ENCODE measurements around the gene MT1M.

The MT1M gene

DNA sequence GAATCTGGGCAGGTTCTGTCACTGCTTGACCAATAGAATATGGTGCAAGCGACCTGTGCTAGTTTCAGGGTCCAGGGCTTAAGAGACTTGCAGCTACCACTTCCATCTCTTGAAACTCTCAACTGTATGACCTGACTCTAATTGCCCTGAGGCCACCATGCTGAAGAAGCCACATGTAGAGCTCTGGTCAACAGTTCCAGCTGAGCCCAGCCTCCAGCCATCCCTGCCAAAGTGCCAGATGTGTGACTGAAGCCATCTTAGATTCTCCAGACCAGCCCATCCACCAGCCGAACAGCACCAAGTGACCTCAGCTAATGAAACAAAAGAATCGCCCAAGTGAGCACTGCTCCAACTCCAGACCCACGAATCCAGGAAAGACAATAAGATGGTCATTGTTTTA, 27.5 kb upstream of the MT1M start:
- no peak for TF ChIP-seq CTCF (conservative IDR thresholded peaks at IDR 0.05; ENCODE audit: low read depth)
- ChIA-PET POLR2A (ENCODE audit: low non-redundant PET) (no interaction called here), CTCF (interaction anchor here (0.8 to 1.8 kb wide), 2 partner anchors 97 kb away, joined by 3 to 5 read pairs; no protein-coding TSS in a partner anchor)
- DNase-seq (ENCODE audit: low spot score): no peak
- peak overlapping the region; percentile 100 for H3K27ac ChIP-seq

DNA sequence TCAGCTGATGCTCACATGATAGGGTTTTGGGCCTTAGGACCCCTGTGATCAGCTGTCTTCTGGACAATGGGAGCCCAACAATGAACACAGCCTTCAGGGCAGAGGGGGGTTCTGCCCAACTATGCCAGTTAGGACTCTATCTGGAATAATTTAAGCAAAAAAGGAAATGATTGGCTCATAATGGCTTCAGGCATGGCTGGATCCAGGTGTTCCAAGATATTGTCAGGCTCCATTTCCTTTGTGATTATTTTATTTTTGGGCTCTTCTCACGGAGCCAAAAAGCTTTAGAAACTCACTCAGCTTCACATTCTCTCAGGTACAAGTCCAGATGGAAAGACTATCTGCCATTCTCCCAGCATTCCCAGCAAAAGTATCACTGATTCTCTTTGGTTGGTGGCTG, 27.0 kb upstream of the MT1M start:
- no peak for TF ChIP-seq CTCF (conservative IDR thresholded peaks at IDR 0.05; ENCODE audit: low read depth)
- CTCF ChIA-PET: interaction anchor here (0.5 to 2.3 kb wide), 4 partner anchors 28 to 1227 kb away, joined by 3 to 8 read pairs (median 4); no protein-coding TSS in a partner anchor
- POLR2A ChIA-PET (ENCODE audit: low non-redundant PET): interaction anchor here (1.0 kb wide), 1 partner anchor 18 kb away, joined by 3 read pairs; no protein-coding TSS in a partner anchor

DNA sequence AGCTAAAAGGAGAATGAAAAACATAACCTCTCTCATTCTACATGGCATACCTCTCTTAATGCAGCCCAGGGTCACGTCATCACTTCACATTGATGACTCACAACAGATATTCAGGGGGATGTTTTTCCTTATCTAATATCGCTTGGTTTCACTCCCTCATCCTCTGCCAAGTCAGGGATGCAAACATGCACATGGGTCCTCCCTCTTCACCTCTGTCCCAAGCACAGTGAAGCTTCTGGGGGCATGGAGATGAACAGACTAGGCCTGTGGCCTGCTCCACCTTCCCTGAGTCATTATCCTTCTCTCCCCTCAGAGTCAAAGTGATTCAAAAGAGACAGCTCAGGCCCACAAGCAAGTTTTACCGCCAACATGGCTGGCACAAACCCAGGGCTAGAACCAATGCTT, 26.4 kb upstream of the MT1M start:
- peak; percentile 73 for DNase-seq (ENCODE audit: low spot score)
- peak overlapping the region; percentile 100 for H3K27ac ChIP-seq
- no peak for TF ChIP-seq CTCF (conservative IDR thresholded peaks at IDR 0.05; ENCODE audit: low read depth)
- ChIA-PET CTCF (interaction anchor here (0.5 to 2.3 kb wide), 4 partner anchors 29 to 1228 kb away, joined by 3 to 8 read pairs (median 4); no protein-coding TSS in a partner anchor), POLR2A (ENCODE audit: low non-redundant PET) (interaction anchor here (1.0 to 1.6 kb wide), 2 partner anchors 17 to 20 kb away, joined by 3 to 11 read pairs; partner anchors contain the start of gene MT1E)

More for the DNA sequence above, 27.0 kb upstream of the MT1M start:
- DNase-seq (ENCODE audit: low spot score): no peak
- H3K27ac ChIP-seq: peak overlapping the region; percentile 100

GRCh38 chr16:56606476-56607108, 25.9 kb upstream of the MT1M start:
- peak overlapping the region; percentile 100 for H3K27ac ChIP-seq
- DNase-seq (ENCODE audit: low spot score): peak; percentile 69
- no peak for TF ChIP-seq CTCF (conservative IDR thresholded peaks at IDR 0.05; ENCODE audit: low read depth)
- CTCF ChIA-PET: interaction anchor here (1.8 to 2.3 kb wide), 2 partner anchors 29 to 95 kb away, joined by 5 to 8 read pairs; no protein-coding TSS in a partner anchor
- POLR2A ChIA-PET (ENCODE audit: low non-redundant PET): interaction anchor here (0.6 to 1.6 kb wide), 4 partner anchors 17 to 95 kb away, joined by 3 to 11 read pairs (median 7); partner anchors contain the start of gene MT1E

DNA sequence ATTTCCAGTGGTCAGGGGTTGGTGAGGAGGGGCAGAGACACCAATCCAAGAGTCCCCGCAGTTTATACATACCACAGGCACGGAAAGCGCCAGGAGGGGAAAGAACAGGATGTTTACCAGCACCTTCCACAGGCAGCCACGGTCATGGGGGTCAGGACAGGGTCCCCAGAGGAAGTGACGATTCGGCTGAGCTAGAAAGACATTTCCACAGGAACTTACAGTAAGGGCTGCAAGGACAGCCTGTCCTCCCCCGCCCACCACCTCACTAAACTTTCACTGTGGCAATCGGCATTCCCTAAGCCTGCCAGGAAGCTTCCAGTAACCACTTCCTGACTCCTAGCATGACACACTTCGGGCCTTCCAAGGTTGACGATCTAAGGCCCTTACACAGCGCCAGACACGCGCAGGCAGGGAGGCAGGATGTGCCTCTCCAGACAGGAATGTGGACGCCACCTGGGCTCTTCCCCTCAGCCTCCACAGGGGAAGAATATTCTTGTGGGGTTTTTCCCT, 25.3 kb upstream of the MT1M start:
- H3K27ac ChIP-seq: peak overlapping the region; percentile 100
- ChIA-PET POLR2A (ENCODE audit: low non-redundant PET) (interaction anchor here (0.6 to 1.6 kb wide), 3 partner anchors 19 to 94 kb away, joined by 4 to 11 read pairs (median 10); partner anchors contain the start of gene MT1E), CTCF (interaction anchor here (1.8 to 2.3 kb wide), 2 partner anchors 30 to 95 kb away, joined by 5 to 8 read pairs; no protein-coding TSS in a partner anchor)
- no peak for TF ChIP-seq CTCF (conservative IDR thresholded peaks at IDR 0.05; ENCODE audit: low read depth)
- DNase-seq (ENCODE audit: low spot score): peak; percentile 94

GRCh38 chr16:56607675-56608042, 24.8 kb upstream of the MT1M start:
- ChIA-PET CTCF (interaction anchor here (2.3 kb wide), 1 partner anchor 30 kb away, joined by 8 read pairs; no protein-coding TSS in a partner anchor), POLR2A (ENCODE audit: low non-redundant PET) (interaction anchor here (0.9 to 1.6 kb wide), 4 partner anchors 18 to 76 kb away, joined by 4 to 11 read pairs (median 10); partner anchors contain the start of genes MT1E and MT1X)
- no peak for TF ChIP-seq CTCF (conservative IDR thresholded peaks at IDR 0.05; ENCODE audit: low read depth)
- peak overlapping the region; percentile 100 for H3K27ac ChIP-seq
- DNase-seq (ENCODE audit: low spot score): no peak
